Thyroid gland (tissue), 4 donors: ENCODE data around the gene RIPOR2. TPM values are rescaled to one million over a fixed set of nuclear protein-coding genes. Genes with fewer than 3 reads are reported as not detected.

Experiments
- DNase-seq, 2 donors: peaks; one replicate each; pipeline ENCODE4 v3.0.0-alpha.2; 2019
- H3K27ac ChIP-seq, 3 donors: fragments of 200-600 bp; sonication (generic); 1 replicate in 2 of 3; 2 replicates in 1 of 3; pipeline ENCODE4 v1.5.1; 2016 to 2019; ENCODE audit warnings: mild to moderate bottlenecking in 1 of 3, moderate library complexity in 1 of 3
- H3K27me3 ChIP-seq: fragments of 200-600 bp; sonication (generic); one replicate; pipeline ENCODE4 v1.5.1; 2019
- H3K36me3 ChIP-seq, 2 donors: fragments of 200-600 bp; sonication (generic); one replicate each; pipeline ENCODE4 v1.5.1; 2016 to 2019
- H3K4me1 ChIP-seq, 2 donors: fragments of 200-600 bp; sonication (generic); one replicate each; pipeline ENCODE4 v1.5.1; 2017 to 2019
- H3K4me3 ChIP-seq, 3 donors: fragments of 200-600 bp; sonication (generic); replicated peaks in 1 of 3; 1 replicate in 2 of 3; 2 replicates in 1 of 3; pipeline ENCODE4 v1.5.1; 2016; ENCODE audit warnings: mild to moderate bottlenecking in 1 of 3
- H3K9me3 ChIP-seq: fragments of 200-600 bp; sonication (generic); one replicate; pipeline ENCODE4 v1.5.1; 2017
- POLR2A ChIP-seq, 2 donors: fragments of 450-650 bp; IDR thresholded peaks; one replicate each; pipeline ENCODE4 v1.6.1; 2017; ENCODE audit warnings: antibody characterized with exemption in 2 of 2, mild to moderate bottlenecking in 2 of 2, moderate library complexity in 1 of 2
- WGBS, 2 donors: methylation state at CpG; one replicate each; pipeline ENCODE4 v1.1.5; 2017; 5-methylcytosine and 5-hydroxymethylcytosine counted together
- intact Hi-C: fragments of 100-400 bp; cut with DNase I; formaldehyde crosslinking; loops from one replicate; pipeline ENCODE4 v1.15.1; 2023
- total RNA-seq, 4 donors: library from RNA; depleted of rRNA; stranded (reverse); fragments of >200 nt; gene quantifications; one replicate each; pipeline ENCODE4 v1.2.3, GENCODE V29; 2016
- TF ChIP-seq, protein P1 (sequence below), 6 experiments: fragments of 200-600 bp in 3 of 6; fragments of 450-650 bp in 3 of 6; sonication (generic) in 3 of 6; IDR thresholded peaks; one replicate each; pipeline ENCODE4 v1.5.1; 2016 to 2019; ENCODE audit warnings: antibody characterized with exemption in 6 of 6, mild to moderate bottlenecking in 2 of 6, inconsistent platforms in 1 of 6, moderate library complexity in 1 of 6

Gene RIPOR2, protein sequence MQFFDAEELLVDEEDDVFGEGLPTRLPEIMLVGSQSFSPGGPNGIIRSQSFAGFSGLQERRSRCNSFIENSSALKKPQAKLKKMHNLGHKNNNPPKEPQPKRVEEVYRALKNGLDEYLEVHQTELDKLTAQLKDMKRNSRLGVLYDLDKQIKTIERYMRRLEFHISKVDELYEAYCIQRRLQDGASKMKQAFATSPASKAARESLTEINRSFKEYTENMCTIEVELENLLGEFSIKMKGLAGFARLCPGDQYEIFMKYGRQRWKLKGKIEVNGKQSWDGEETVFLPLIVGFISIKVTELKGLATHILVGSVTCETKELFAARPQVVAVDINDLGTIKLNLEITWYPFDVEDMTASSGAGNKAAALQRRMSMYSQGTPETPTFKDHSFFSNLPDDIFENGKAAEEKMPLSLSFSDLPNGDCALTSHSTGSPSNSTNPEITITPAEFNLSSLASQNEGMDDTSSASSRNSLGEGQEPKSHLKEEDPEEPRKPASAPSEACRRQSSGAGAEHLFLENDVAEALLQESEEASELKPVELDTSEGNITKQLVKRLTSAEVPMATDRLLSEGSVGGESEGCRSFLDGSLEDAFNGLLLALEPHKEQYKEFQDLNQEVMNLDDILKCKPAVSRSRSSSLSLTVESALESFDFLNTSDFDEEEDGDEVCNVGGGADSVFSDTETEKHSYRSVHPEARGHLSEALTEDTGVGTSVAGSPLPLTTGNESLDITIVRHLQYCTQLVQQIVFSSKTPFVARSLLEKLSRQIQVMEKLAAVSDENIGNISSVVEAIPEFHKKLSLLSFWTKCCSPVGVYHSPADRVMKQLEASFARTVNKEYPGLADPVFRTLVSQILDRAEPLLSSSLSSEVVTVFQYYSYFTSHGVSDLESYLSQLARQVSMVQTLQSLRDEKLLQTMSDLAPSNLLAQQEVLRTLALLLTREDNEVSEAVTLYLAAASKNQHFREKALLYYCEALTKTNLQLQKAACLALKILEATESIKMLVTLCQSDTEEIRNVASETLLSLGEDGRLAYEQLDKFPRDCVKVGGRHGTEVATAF
- total RNA-seq = 10 to 100 TPM in 1 of 4 donors, 1 to 10 TPM in 3; 3.1 to 13.0 (median 8.4) TPM

DNA sequence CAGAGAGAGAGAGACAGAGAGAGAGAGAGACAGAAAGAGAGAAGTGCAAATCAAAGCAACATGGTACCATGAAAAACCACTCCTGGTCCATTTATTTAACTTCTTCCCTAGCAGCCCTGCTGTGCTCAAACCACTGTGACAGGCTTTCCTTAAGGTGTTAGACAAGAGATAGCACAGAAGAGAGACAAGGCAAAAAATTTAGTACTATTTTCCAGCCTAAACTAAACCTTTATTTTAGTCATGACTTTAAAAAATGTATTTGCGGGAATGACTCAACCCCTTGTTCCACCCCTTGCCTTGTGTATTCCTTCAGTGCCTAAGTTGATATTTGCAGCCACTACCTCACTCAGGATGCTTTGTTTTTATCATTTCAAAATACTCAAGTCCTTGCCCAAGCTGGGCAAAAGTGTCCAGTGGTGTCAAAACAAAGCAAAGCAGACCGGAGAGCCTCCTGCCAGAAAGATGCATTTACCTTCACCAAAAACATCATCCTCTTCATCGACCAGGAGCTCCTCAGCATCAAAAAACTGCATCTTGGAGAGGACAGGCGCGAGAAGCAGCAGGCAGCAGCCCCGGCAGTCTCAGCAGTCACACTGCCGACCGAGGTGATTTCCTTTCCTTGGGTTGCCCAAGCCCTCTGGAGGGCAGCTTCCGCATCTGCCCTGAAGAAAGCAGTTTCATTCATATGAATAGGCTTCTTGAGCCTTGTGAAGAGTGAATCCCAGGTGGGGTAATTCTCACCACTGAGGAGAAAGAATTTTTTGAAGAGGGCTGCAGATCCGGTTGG lies at the start of gene RIPOR2:
Gene RIPOR2, minus strand, starts transcription at position 595 of the 787 bp plus-strand sequence. Its CDS starts 62 bp downstream, at position 533.
- H3K4me1 ChIP-seq = peaks cover 15 to 36% of the 10 kb centered on the region in 2 donors
- H3K9me3 ChIP-seq = no peaks in the 10 kb centered on the region
- TF ChIP-seq POLR2A (IDR thresholded peaks at IDR 0.05) = no peak
- TF ChIP-seq, protein P1, sequence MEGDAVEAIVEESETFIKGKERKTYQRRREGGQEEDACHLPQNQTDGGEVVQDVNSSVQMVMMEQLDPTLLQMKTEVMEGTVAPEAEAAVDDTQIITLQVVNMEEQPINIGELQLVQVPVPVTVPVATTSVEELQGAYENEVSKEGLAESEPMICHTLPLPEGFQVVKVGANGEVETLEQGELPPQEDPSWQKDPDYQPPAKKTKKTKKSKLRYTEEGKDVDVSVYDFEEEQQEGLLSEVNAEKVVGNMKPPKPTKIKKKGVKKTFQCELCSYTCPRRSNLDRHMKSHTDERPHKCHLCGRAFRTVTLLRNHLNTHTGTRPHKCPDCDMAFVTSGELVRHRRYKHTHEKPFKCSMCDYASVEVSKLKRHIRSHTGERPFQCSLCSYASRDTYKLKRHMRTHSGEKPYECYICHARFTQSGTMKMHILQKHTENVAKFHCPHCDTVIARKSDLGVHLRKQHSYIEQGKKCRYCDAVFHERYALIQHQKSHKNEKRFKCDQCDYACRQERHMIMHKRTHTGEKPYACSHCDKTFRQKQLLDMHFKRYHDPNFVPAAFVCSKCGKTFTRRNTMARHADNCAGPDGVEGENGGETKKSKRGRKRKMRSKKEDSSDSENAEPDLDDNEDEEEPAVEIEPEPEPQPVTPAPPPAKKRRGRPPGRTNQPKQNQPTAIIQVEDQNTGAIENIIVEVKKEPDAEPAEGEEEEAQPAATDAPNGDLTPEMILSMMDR (IDR thresholded peaks at IDR 0.05) = no peak
- intact Hi-C loops = no loop called here
- no peaks in the 10 kb centered on the region for H3K27me3 ChIP-seq
- 40 to 63% methylated on average over 10 of the region's 10 CpGs for WGBS, 2 donors
- no peak within 1 kb of the TSS for H3K27ac ChIP-seq
- H3K36me3 ChIP-seq = no peaks in the 10 kb centered on the region
- peak in 1 of 2 donors; percentile 18 for DNase-seq
- no peak within 1 kb of the TSS for H3K4me3 ChIP-seq

DNA sequence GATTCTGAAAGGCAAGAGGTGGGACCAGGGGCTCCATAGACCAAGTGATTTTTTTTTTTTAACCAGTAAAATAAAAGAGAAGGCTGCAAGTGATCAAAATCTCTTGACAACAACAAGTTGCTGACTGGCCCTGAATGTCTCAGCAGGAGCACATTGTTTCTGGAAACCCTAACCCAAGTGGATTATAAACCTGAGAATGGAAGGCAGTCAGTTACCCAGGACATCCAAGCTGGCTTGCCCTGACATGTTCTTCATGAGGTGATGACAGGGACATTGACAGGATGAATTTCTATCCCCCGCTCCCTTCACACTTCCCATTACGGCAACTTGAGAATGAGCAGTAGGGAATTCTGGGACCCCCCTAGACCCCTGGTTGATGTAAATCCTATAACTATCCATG lies 49.6 kb upstream of the RIPOR2 start:
- no peak for DNase-seq
- peaks cover 6 to 24% of the 10 kb centered on the region in 2 donors for H3K4me1 ChIP-seq
- WGBS, 2 donors = 95 to 97% methylated on average over 2 of the region's 2 CpGs
- no peaks in the 10 kb centered on the region for H3K36me3 ChIP-seq
- no peaks in the 10 kb centered on the region for H3K9me3 ChIP-seq
- intact Hi-C loops = no loop called here
- no peak for TF ChIP-seq POLR2A (IDR thresholded peaks at IDR 0.05)
- TF ChIP-seq, protein P1 (IDR thresholded peaks at IDR 0.05) = no peak
- H3K4me3 ChIP-seq = no peak overlapping the region
- H3K27me3 ChIP-seq = no peaks in the 10 kb centered on the region
- no peak overlapping the region for H3K27ac ChIP-seq

DNA sequence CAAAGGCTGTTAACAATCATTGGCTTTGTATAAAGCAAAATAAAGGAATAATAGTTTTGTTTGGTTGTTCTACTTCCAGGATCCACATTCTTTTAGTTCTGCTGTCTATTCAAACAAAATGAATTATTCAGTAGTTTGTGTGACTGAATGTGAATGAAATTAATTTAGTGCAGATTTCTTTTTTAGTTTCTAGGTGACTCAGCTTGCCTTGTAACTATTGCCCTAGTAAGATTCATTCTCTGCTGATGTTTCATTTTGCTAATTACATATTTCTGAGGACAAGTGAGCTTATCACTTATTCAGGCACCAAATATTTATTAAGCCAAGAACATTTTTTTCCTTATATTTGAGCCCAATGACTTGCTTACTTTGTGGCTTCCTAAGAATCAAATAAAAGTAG lies 46.5 kb upstream of the RIPOR2 start:
- no peak for TF ChIP-seq POLR2A (IDR thresholded peaks at IDR 0.05)
- TF ChIP-seq, protein P1 (IDR thresholded peaks at IDR 0.05) = no peak
- H3K27me3 ChIP-seq = no peaks in the 10 kb centered on the region
- peaks cover 6 to 25% of the 10 kb centered on the region in 2 donors for H3K4me1 ChIP-seq
- no peak overlapping the region for H3K4me3 ChIP-seq
- H3K36me3 ChIP-seq = no peaks in the 10 kb centered on the region
- H3K27ac ChIP-seq = peak overlapping the region in 1 of 3 donors; percentile 55
- intact Hi-C loops = no loop called here
- DNase-seq = no peak
- H3K9me3 ChIP-seq = no peaks in the 10 kb centered on the region

DNA sequence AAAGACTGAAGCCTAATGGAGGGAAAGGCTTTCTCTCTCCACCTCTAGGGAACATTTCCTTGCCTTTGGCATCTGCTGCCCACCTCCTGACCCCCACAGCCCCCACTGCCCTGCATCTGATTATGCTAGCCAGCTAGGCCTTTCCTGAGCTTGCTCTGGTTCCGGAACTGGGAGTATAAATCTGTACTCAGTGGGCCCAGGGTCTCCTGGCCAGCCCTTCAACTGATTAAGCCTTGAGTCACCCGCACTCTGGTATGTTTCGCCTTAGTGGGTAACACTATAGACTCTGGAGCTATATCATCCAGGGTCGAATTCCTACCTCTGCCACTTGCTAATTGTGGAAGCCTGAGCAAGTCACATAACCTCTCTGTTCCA lies 45.6 kb upstream of the RIPOR2 start:
- Histone ChIP-seq H3K27ac (peak overlapping the region in 1 of 3 donors; percentile 55), H3K4me3 (no peak overlapping the region), H3K36me3 (no peaks in the 10 kb centered on the region), H3K4me1 (peaks cover 6 to 25% of the 10 kb centered on the region in 2 donors), H3K27me3 (no peaks in the 10 kb centered on the region), H3K9me3 (no peaks in the 10 kb centered on the region)
- intact Hi-C loops = no loop called here
- TF ChIP-seq, protein P1 (IDR thresholded peaks at IDR 0.05) = no peak
- TF ChIP-seq POLR2A (IDR thresholded peaks at IDR 0.05) = no peak
- DNase-seq = no peak
- WGBS, 2 donors = 91 to 95% methylated on average over 4 of the region's 4 CpGs
